ENCODE data around the gene CD8B.
A peak's percentile ranks its signal among the peaks of the same experiment; 100 is the strongest.

CD8B gene

DNA sequence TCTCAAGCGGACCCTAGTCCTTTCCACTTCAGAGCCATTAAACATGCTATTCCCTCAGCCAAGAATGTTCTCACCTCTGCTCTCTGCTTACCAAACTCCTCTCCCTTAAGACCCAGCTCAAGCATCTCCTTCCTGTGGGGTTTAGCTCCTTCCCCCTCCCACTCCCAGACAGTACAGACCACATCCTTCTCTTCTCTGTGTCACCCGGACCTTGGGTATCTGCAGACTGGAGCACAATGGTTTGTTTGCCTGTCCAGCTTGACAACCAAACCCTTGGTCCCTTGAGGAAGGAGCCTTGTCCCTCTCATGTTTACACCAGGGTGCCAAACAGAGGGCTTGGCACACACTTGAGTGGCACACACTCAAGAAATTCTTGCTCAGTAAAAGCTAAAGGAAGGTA, 66.8 kb downstream of the CD8B start:
- no peak for DNase-seq

- DNase-seq: no peak
These were observed 67.9 kb downstream of the CD8B start for GRCh38 chr2:86793752-86794151.

GRCh38 chr2:86791573-86791972, 70.1 kb downstream of the CD8B start:
- DNase-seq: peak; percentile 18

DNA sequence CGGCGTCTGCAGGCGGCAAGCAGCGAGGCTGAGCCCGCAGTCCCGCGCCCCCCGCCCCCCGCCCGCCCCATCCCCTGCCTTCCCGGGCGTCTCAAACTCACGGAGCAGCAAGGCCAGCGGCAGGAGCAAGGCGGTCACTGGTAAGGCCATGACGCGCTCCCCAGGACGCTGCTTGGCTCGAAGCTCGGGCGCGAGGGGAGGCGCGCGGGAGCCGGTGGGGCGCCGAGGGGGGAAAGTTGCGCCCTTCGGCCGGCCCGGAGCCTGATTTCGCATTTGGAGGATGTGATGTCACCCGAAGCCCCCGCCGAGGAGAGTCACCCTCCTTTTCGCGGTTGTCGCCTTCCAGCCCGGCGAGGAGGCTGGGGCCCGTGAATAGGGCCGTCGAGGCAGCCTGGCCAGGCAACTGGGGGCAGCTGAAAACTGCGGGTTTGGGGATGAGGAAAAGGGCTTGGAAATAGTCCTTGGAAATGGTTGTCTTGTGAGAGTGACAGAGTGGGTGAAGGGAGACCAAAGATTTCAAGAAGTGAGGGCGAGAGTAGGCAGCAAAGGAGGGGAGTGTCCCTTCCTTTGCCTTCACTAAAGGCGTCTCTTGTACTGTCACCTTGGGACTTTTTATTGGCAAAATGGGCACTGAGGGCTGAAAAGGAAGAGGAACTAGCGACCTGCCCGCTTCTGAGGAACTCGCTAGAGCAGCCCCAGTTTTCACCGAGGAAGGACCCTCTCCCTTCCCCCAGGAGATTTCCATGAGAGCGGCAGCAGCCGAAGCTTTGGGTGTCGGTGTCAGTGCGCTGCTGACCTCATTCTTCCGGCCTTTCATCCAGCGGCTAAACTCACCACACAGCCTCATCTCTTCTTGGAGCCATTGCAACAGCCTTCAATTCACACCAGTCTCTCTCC, 70.8 kb downstream of the CD8B start, which contains the start of gene CD8A:
CD8A (minus strand) TSS at position 238 of the 897 bp plus-strand sequence; CDS start at position 150, 88 bp downstream.
- DNase-seq: peak; percentile 31

DNA sequence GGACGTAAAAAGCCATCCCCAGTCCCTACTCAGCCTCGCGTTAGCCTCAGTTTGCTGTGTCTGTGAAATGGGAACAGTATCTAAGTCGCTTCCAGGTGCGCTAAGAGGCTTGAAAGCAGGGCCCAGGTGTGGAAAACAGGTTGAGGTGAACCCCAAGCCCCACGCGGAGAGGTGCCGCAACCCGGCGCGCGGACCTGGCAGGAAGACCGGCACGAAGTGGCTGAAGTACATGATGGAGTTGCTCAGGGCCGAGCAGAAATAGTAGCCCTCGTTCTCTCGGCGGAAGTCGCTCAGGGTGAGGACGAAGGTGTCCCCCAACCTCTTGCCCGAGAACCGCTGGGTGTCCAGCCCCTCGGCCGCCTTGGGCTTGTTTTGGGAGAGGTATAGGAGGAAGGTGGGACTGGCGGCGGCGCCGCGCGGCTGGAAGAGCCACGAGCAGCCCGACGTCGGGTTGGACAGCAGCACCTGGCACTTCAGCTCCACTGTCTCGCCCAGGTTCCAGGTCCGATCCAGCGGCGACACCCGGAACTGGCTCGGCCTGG, 71.5 kb downstream of the CD8B start:
- DNase-seq: no peak

GRCh38 chr2:86789687-86790133, 72.0 kb downstream of the CD8B start:
- DNase-seq: no peak

DNA sequence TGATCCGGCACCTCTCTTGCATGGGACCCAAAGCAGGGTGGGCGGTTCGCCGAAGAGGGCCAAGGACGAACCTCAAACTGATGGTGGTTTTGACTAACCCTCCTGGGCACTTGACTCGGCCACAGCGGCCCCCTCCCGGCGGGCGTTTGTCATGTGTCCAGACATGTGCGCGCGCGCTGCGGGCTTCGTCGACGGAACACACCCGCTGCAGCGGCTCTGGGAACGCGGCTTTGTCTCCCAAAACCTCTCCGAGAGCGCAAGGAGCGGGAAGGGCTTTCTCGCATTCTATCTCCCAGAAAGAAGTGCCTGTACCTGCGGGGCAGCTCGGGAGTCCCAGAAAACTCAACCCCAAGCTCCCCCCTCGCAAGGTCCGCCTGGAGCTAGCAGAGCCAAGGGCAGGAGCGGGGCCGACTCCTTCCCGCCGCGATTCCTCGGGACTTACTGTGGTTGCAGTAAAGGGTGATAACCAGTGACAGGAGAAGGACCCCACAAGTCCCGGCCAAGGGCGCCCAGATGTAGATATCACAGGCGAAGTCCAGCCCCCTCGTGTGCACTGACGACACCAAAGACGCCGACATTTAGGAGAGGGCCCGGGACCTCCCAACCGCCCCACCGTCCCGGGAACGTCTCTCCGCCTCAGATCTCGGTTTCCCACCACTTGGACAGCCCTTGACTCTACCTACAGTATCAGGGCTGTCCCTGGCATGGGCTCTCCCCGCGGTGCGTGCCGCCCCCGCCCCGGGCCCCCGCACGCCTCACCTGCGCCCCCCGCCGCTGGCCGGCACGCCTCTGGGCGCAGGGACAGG, 72.6 kb downstream of the CD8B start:
- DNase-seq: peak; percentile 44

DNA sequence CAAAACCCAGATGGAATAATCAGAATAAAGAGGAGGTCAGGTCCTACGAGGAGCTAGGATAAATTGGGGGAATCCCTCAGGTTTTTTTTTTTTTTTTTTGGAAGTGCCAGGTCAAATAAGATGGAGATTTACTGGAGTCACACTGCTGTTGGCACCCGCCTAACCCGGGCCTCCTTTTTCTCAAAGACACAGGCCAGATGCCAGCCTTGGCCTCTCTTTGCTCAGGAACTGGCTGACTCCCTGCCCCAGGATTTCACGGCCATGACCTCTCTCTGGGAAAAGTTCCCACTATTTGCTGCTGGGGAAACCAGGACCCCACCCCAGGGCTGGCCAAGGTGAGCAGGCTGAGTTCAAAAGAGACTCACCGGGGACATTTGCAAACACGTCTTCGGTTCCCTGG, 73.5 kb downstream of the CD8B start:
- DNase-seq: no peak

GRCh38 chr2:86787736-86788135, 74.0 kb downstream of the CD8B start:
- no peak for DNase-seq

GRCh38 chr2:86786001-86786536, 75.6 kb downstream of the CD8B start:
- DNase-seq: peak; percentile 16

- DNase-seq: no peak
These were observed 76.2 kb downstream of the CD8B start for GRCh38 chr2:86785456-86785855.

DNA sequence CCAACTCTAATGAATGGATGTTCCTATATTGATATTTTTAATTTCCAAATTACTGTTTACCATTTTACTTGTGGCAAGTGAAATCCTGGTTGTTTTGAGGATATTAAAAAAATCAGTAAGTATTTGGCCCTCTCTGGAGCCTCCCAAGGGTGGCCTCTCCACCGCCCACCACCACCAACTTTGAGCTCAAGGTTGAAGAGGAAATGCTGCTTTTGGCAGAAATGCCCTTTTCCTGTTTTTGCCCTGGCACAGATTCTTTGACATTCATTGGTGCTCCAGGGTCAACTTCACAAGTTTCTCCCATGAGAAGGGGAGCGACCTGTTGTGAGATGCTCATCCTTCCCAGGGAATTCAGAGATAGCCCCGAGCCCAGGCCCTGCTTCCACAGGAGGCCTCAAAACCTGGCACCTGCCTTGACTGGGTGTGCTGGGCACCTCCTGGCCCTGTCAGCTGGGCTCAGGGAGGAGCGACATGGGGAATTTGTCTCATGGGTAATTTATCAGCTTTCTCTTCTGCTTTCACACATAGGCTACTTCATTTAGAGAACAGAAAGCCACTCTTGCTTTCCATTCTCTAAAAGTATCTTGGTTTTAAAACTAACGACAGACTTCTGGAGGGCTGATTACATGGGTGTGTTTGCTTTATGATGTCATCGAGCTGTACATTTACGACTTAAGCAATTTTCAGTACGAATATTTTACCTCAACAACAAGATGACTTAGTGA, 77.9 kb downstream of the CD8B start:
- DNase-seq: no peak

- no peak for DNase-seq
These were observed 78.9 kb downstream of the CD8B start for GRCh38 chr2:86782748-86783147.

DNA sequence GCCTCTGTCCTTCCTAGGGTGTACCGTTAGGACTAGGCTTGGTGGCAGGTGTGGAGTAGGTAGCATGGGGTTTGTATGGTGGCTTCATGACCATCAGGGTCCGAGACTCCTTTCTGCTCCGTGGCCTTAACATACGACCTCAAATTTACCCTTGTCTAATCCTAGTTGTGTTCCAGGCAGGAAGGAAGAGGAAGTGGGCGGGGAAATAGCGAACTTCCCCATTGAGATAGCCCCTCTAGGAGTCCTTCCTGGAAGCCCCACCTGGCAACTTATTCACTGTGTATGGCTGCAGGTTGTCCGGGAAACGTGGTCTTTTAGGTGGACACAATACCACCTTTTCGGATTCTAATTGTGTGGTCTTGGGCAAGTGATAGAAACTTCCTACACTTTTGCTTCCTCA, 80.3 kb downstream of the CD8B start:
- DNase-seq: no peak

- DNase-seq: no peak
These were observed 81.7 kb downstream of the CD8B start for GRCh38 chr2:86779971-86780370.

- DNase-seq: no peak
These were observed 82.7 kb downstream of the CD8B start for GRCh38 chr2:86778957-86779356.

- no peak for DNase-seq
These were observed 85.2 kb downstream of the CD8B start for GRCh38 chr2:86776532-86776931.

GRCh38 chr2:86775338-86775737, 86.3 kb downstream of the CD8B start:
- DNase-seq: no peak

DNA sequence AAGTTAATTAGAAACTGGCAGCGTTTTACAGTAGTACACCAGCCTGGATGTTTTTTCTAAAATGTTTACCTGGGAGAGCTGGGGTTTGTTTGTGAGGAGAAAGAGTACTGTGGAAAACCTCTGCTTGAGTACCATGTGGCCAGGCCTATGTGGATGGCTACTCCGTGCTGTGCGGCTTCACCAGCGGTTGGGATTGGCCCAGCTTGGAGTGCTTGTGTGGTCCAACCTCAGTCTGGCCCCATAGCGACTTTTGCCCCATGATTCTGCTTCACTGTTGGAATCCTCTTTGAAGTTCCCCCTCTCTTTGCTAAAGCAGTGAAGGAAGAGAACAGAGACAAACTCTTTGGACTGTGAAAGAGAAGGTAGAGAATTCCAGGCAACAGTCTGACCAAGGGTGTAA, 86.8 kb downstream of the CD8B start:
- DNase-seq: no peak

- no peak for DNase-seq
These were observed 89.1 kb downstream of the CD8B start for GRCh38 chr2:86772611-86773010.

GRCh38 chr2:86770816-86771301, 90.8 kb downstream of the CD8B start:
- DNase-seq: no peak

GRCh38 chr2:86769838-86770237, 91.8 kb downstream of the CD8B start:
- DNase-seq: no peak
